IMR-90 (cell line): ENCODE data around the gene ABHD12B.

Experiments
- BHLHE40 ChIP-seq: fragments of 150-350 bp; IDR thresholded peaks from 2 replicates; pipeline ENCODE4 v1.6.1; 2016; ENCODE audit warnings: mild to moderate bottlenecking, low read depth, low read length
- CEBPB ChIP-seq: IDR thresholded peaks from 2 replicates; pipeline ENCODE4 v1.6.1; 2012; ENCODE audit warnings: low read depth, low read length, improper control_type of control experiment
- MAFK ChIP-seq: IDR thresholded peaks from 2 replicates; pipeline ENCODE4 v1.6.1; 2012; ENCODE audit warnings: low read depth, low read length, improper control_type of control experiment
- MXI1 ChIP-seq: IDR thresholded peaks from 2 replicates; pipeline ENCODE4 v1.6.1; 2012; ENCODE audit warnings: low read depth, mild to moderate bottlenecking, low read length, moderate library complexity, borderline replicate concordance
- NFE2L2 ChIP-seq: fragments of 150-350 bp; IDR thresholded peaks from 2 replicates; pipeline ENCODE4 v1.6.1; 2016; ENCODE audit warnings: low read depth, mild to moderate bottlenecking, low read length
- POLR2A ChIP-seq: IDR thresholded peaks from 2 replicates; pipeline ENCODE4 v1.6.1; 2012; ENCODE audit warnings: mild to moderate bottlenecking, low read depth, low read length
- RAD21 ChIP-seq: IDR thresholded peaks from 2 replicates; pipeline ENCODE4 v1.6.1; 2012; ENCODE audit warnings: low read length, improper control_type of control experiment
- RFX5 ChIP-seq: IDR thresholded peaks from 2 replicates; pipeline ENCODE4 v1.8.0; 2012; ENCODE audit warnings: low read depth, mild to moderate bottlenecking, low read length, moderate library complexity
- SMC3 ChIP-seq: fragments of 150-350 bp; IDR thresholded peaks from 2 replicates; pipeline ENCODE4 v1.6.1; 2016; ENCODE audit warnings: low read depth, mild to moderate bottlenecking, antibody characterized with exemption, low read length, moderate library complexity
- TF ChIP-seq, protein P1 (sequence below): conservative IDR thresholded peaks from 2 replicates; pipeline ENCODE4 v1.5.1; 2012; ENCODE audit warnings: mild to moderate bottlenecking, low read depth, low read length, improper control_type of control experiment

DNA sequence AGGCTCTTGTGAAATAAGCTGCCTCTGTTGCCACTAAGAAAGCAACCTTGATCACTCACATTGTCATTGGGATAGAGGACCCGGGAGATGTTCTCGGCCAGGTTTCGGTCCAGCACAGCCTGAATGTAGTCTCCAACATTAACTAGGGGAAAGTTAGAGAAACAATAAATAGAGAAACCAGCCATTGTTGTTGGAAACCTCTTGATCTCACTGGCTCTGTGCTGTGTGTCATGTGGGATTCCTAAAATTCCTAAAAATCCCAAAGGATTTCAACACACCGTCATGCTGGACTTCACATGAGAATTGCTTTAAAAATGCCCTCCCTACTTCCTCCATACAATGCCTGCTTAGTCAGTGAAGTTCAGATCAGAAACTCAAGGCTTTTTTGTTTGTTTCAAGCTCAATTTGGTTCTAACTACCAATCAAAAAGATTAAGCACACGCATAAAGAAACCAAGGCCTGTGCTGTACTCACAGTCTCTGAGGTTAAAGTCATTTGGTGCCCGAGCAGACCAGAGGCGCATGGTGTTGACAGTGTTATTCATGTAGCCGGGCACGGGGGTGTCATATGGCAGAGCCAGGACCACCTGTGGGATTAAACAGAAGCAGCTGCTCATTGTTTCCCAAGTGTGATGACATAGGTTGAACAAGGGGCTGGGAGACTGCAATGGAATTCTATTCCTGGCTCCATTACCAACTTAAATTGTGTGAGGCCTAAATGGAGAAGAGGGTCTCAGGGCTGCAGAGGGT, 48.8 kb downstream of the ABHD12B start:
- TF ChIP-seq, protein P1, sequence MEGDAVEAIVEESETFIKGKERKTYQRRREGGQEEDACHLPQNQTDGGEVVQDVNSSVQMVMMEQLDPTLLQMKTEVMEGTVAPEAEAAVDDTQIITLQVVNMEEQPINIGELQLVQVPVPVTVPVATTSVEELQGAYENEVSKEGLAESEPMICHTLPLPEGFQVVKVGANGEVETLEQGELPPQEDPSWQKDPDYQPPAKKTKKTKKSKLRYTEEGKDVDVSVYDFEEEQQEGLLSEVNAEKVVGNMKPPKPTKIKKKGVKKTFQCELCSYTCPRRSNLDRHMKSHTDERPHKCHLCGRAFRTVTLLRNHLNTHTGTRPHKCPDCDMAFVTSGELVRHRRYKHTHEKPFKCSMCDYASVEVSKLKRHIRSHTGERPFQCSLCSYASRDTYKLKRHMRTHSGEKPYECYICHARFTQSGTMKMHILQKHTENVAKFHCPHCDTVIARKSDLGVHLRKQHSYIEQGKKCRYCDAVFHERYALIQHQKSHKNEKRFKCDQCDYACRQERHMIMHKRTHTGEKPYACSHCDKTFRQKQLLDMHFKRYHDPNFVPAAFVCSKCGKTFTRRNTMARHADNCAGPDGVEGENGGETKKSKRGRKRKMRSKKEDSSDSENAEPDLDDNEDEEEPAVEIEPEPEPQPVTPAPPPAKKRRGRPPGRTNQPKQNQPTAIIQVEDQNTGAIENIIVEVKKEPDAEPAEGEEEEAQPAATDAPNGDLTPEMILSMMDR = no peak
- TF ChIP-seq POLR2A (no peak), NFE2L2 (no peak), MAFK (no peak), BHLHE40 (no peak), SMC3 (no peak), CEBPB (peak; percentile 82), RFX5 (no peak), RAD21 (no peak), MXI1 (no peak)
